ENCODE data around the gene CNDP2.

- TF ChIP-seq CTCF (IDR thresholded peaks at IDR 0.05) (no peak), EP300 (IDR thresholded peaks at IDR 0.05) (no peak), POLR2AphosphoS5 (IDR thresholded peaks at IDR 0.05) (no peak), POLR2A (IDR thresholded peaks at IDR 0.05; ENCODE audit: low read depth) (no peak)
Measured at GRCh38 chr18:74463983-74464382, 32.2 kb upstream of the CNDP2 start.
